ENCODE data around the gene SORCS3.

Gene SORCS3

GRCh38 chr10:104646146-104646545 is 5.1 kb downstream of the SORCS3 start:
- no peak for TF ChIP-seq CTCF (conservative IDR thresholded peaks at IDR 0.05)
- TF ChIP-seq ZFX (IDR thresholded peaks at IDR 0.05) = no peak
- no peak overlapping the region for H3K27ac ChIP-seq

- H3K27ac ChIP-seq = no peak overlapping the region
- TF ChIP-seq CTCF (conservative IDR thresholded peaks at IDR 0.05) = no peak
- no peak for TF ChIP-seq ZFX (IDR thresholded peaks at IDR 0.05)
Measured at GRCh38 chr10:104648421-104648820, 7.3 kb downstream of the SORCS3 start.

- H3K27ac ChIP-seq = no peak overlapping the region
- TF ChIP-seq CTCF (conservative IDR thresholded peaks at IDR 0.05) (peak; percentile 43), ZFX (IDR thresholded peaks at IDR 0.05) (no peak)
Measured at GRCh38 chr10:104650072-104650471, 9.0 kb downstream of the SORCS3 start.

GRCh38 chr10:104650635-104651331 is 9.7 kb downstream of the SORCS3 start:
- H3K27ac ChIP-seq = no peak overlapping the region

GRCh38 chr10:104657036-104657435 is 15.9 kb downstream of the SORCS3 start:
- TF ChIP-seq ZFX (IDR thresholded peaks at IDR 0.05) = no peak
- no peak for TF ChIP-seq CTCF (conservative IDR thresholded peaks at IDR 0.05)
- no peak overlapping the region for H3K27ac ChIP-seq

More at GRCh38 chr10:104650635-104651331, 9.7 kb downstream of the SORCS3 start:
- TF ChIP-seq CTCF (conservative IDR thresholded peaks at IDR 0.05) (no peak), ZFX (IDR thresholded peaks at IDR 0.05) (no peak)

GRCh38 chr10:104657457-104657856 is 16.4 kb downstream of the SORCS3 start:
- TF ChIP-seq CTCF (conservative IDR thresholded peaks at IDR 0.05) = no peak
- no peak for TF ChIP-seq ZFX (IDR thresholded peaks at IDR 0.05)
- H3K27ac ChIP-seq = no peak overlapping the region

- no peak overlapping the region for H3K27ac ChIP-seq
- TF ChIP-seq ZFX (IDR thresholded peaks at IDR 0.05) = no peak
- no peak for TF ChIP-seq CTCF (conservative IDR thresholded peaks at IDR 0.05)
Measured at GRCh38 chr10:104658067-104658466, 17.0 kb downstream of the SORCS3 start.

Measured in C4-2B (cell line).